K562 (cell line): Measurements from ENCODE around the gene SEMA3G. TPM values are rescaled to one million over a fixed set of nuclear protein-coding genes. Genes with fewer than 3 reads are reported as not detected.

Experiments
- CHD7 ChIP-seq: fragments of 200-600 bp; sonication (generic); IDR thresholded peaks from one replicate; pipeline ENCODE4 v1.6.1; 2012; ENCODE audit warnings: mild to moderate bottlenecking, low read depth, low read length, inconsistent platforms
- EP300 ChIP-seq: IDR thresholded peaks from 2 replicates; pipeline ENCODE4 v1.6.1; 2012; ENCODE audit warnings: low read length, improper control_type of control experiment
- polyA plus RNA-seq, 8 experiments: library from polyadenylated mRNA; depleted of rRNA in 4 of 8; stranded (reverse) in 5 of 8; unstranded in 3 of 8; fragments of >200 nt; fragmentation: Nextera tagmentation in 2 of 8; fragmentation: Illumina TruSeq in 1 of 8; extraction: Ambion mirVana in 2 of 8; extraction: Trizol in 1 of 8; gene quantifications; 2 replicates each; pipeline versions ENCODE4 v1.2.1 to v1.2.3, GENCODE V29; 2011 to 2014; ENCODE audit warnings: inconsistent platforms in 1 of 8, missing spikeins in 1 of 8
- total RNA-seq, 7 experiments: library from RNA; depleted of rRNA in 6 of 7; stranded (reverse); fragments of >200 nt in 6 of 7; fragmentation: Illumina TruSeq in 2 of 7; extraction: Trizol in 2 of 7; gene quantifications; 2 replicates each; pipeline versions ENCODE4 v1.2.1 to v1.2.3, GENCODE V29; 2011 to 2021; ENCODE audit warnings: low replicate concordance in 1 of 7

The SEMA3G gene
- total and polyA plus RNA-seq, 9 of the 15 experiments (the other 6 are each of a cell fraction or from before 2014, with no cell fraction given) = 0.04 to 0.07 (median 0.05) TPM; not detected in 6

DNA sequence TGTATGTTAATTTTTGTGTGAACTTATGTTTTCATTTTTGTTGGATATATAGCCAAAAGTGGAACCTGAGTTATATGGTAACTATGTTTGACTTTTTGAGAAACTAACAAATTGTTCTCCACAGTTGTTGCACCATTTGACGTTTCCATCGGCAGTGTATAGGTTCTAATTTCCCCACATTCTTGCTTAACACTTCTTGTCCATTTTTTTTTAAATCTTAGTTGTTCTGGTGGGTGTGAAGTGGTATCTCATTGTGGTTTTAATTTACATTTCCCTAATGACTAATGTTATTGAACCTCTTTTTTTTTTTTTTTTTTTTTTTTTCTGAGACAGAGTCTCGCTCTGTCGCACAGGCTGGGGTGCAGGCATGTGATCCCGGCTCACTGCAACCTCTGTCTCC lies 18.5 kb upstream of the SEMA3G start (continued):
- no peak for TF ChIP-seq EP300
- no peak for TF ChIP-seq CHD7
